T follicular helper cell (primary cell): ENCODE measurements around the gene IFT122.
"Not testable (repeated sequence)": the region's sequence is repeated elsewhere in the genome, so short reads cannot be mapped to it uniquely, and the experiment has no call there.

Source experiments
- DNase-seq: peaks from one replicate; pipeline ENCODE4 v3.0.0-alpha.2; 2020; ENCODE audit warnings: low read depth
- total RNA-seq, 2 experiments: gene quantifications; one replicate each; lab custom pipeline; 2026; lab: John Stamatoyannopoulos, UW

The IFT122 gene
- 11.9 to 26.9 reads per million in 2 experiments for total RNA-seq

GRCh38 chr3:129439817-129440617 is at the start of gene IFT122, which contains the start of gene MBD4:
TSS of gene IFT122 (plus strand) at chr3:129440224. CDS start at chr3:129440331, 107 bp downstream.
TSS of gene MBD4 (minus strand) at chr3:129439948. CDS start at chr3:129439833, 115 bp downstream.
- DNase-seq = peak; percentile 98

GRCh38 chr3:129391583-129391982 is 48.4 kb upstream of the IFT122 start:
- not testable (repeated sequence) for DNase-seq

- not testable (repeated sequence) for DNase-seq
These were observed 47.7 kb upstream of the IFT122 start for GRCh38 chr3:129392106-129392887.

- DNase-seq = no peak
These were observed 46.8 kb upstream of the IFT122 start for GRCh38 chr3:129393271-129393670.

GRCh38 chr3:129393760-129394564 is 46.1 kb upstream of the IFT122 start:
- DNase-seq = not testable (repeated sequence)

GRCh38 chr3:129398803-129399144 is 41.2 kb upstream of the IFT122 start:
- peak; percentile 9 for DNase-seq

- peak; percentile 71 for DNase-seq
These were observed 40.7 kb upstream of the IFT122 start for GRCh38 chr3:129399145-129399894.

GRCh38 chr3:129399895-129400357 is 40.1 kb upstream of the IFT122 start:
- DNase-seq = no peak

GRCh38 chr3:129402210-129402609 is 37.8 kb upstream of the IFT122 start:
- DNase-seq = no peak

- no peak for DNase-seq
These were observed 37.4 kb upstream of the IFT122 start for GRCh38 chr3:129402616-129403015.

GRCh38 chr3:129403450-129403849 is 36.6 kb upstream of the IFT122 start:
- DNase-seq = no peak

- no peak for DNase-seq
These were observed 35.9 kb upstream of the IFT122 start for GRCh38 chr3:129404130-129404529.

- no peak for DNase-seq
These were observed 35.4 kb upstream of the IFT122 start for GRCh38 chr3:129404610-129405009.

- no peak for DNase-seq
These were observed 30.5 kb upstream of the IFT122 start for GRCh38 chr3:129409541-129409940.

- no peak for DNase-seq
These were observed 29.1 kb upstream of the IFT122 start for GRCh38 chr3:129410971-129411370.

- no peak for DNase-seq
These were observed 27.4 kb upstream of the IFT122 start for GRCh38 chr3:129412542-129413198.

GRCh38 chr3:129413238-129413637 is 26.8 kb upstream of the IFT122 start:
- DNase-seq = not testable (repeated sequence)

- no peak for DNase-seq
These were observed 26.1 kb upstream of the IFT122 start for GRCh38 chr3:129413687-129414506.

GRCh38 chr3:129415378-129415777 is 24.6 kb upstream of the IFT122 start:
- DNase-seq = no peak

- no peak for DNase-seq
These were observed 24.2 kb upstream of the IFT122 start for GRCh38 chr3:129415830-129416229.
